Measurements from ENCODE around the gene KRTAP12-2. TPM values are rescaled to one million over a fixed set of nuclear protein-coding genes. Genes with fewer than 3 reads are reported as not detected.
"Not testable (repeated sequence)": the region's sequence is repeated elsewhere in the genome, so short reads cannot be mapped to it uniquely, and the experiment has no call there.

Gene KRTAP12-2
- total RNA-seq, 4 donors from 2014 or later: not detected

DNA sequence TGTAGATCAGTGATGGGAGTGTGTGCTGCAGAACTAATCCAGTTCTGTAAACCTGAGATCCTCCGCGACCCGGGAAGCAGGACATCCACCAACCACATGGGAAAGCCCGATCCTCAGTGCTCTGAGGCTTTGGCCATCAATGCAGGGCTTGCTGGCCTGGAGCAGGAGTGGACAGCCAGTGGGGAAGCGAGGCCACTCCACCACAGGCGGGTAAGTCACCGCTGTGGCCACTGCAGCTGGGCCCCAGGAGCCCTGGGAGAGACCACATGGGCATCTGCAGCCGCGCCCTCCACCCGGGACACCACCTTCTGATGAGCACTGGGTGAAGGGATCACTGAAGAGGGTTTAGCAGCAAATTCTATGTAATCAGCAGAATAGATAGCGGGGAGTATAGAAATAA, 14.4 kb upstream of the KRTAP12-2 start:
- no peak for DNase-seq (ENCODE audit: low spot score)
- TF ChIP-seq, protein P1, sequence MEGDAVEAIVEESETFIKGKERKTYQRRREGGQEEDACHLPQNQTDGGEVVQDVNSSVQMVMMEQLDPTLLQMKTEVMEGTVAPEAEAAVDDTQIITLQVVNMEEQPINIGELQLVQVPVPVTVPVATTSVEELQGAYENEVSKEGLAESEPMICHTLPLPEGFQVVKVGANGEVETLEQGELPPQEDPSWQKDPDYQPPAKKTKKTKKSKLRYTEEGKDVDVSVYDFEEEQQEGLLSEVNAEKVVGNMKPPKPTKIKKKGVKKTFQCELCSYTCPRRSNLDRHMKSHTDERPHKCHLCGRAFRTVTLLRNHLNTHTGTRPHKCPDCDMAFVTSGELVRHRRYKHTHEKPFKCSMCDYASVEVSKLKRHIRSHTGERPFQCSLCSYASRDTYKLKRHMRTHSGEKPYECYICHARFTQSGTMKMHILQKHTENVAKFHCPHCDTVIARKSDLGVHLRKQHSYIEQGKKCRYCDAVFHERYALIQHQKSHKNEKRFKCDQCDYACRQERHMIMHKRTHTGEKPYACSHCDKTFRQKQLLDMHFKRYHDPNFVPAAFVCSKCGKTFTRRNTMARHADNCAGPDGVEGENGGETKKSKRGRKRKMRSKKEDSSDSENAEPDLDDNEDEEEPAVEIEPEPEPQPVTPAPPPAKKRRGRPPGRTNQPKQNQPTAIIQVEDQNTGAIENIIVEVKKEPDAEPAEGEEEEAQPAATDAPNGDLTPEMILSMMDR (IDR thresholded peaks at IDR 0.05): no peak
- no peak for ATAC-seq (ENCODE audit: low FRiP score)

DNA sequence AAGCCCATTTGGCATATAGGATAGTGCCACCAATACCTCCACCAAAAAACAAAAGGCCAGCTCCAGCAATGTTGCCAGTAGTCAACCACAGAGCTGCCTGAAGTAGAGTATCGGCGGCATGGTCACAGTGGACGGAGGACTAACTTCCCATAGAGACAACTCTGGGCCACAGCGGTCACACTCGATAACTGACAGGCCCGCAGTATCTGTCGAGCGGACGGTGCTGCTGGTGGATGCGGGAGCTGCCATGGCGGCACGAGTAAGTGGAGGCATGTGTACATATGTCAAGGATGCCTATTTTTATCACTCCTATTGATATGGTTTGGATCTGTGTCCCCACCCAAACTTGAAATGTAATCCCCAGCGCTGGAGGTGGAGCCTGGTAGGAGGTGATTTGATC, 11.2 kb upstream of the KRTAP12-2 start:
- DNase-seq (ENCODE audit: low spot score) (no peak), ATAC-seq (ENCODE audit: low FRiP score) (no peak)
- TF ChIP-seq, protein P1 (IDR thresholded peaks at IDR 0.05): no peak

DNA sequence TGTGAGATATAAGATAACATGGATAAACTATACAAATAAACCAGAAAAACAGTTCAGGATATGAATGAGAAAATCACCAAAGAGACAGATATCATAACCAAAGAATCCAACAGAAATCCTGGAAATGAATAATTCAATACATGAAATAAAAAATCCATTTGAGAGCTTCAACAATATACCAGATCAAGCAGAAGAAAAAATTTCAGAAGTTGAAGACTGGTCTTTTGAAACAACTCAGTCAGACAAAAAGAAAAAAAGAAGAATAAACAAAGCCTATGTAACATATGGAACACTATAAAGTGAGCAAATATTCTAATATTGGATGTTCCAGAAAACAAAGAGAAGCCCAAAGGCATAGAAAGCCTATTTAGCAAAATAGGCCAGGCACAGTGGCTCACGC, 5.2 kb upstream of the KRTAP12-2 start:
- no peak for ATAC-seq (ENCODE audit: low FRiP score)
- DNase-seq (ENCODE audit: low spot score): no peak
- TF ChIP-seq, protein P1 (IDR thresholded peaks at IDR 0.05): no peak

DNA sequence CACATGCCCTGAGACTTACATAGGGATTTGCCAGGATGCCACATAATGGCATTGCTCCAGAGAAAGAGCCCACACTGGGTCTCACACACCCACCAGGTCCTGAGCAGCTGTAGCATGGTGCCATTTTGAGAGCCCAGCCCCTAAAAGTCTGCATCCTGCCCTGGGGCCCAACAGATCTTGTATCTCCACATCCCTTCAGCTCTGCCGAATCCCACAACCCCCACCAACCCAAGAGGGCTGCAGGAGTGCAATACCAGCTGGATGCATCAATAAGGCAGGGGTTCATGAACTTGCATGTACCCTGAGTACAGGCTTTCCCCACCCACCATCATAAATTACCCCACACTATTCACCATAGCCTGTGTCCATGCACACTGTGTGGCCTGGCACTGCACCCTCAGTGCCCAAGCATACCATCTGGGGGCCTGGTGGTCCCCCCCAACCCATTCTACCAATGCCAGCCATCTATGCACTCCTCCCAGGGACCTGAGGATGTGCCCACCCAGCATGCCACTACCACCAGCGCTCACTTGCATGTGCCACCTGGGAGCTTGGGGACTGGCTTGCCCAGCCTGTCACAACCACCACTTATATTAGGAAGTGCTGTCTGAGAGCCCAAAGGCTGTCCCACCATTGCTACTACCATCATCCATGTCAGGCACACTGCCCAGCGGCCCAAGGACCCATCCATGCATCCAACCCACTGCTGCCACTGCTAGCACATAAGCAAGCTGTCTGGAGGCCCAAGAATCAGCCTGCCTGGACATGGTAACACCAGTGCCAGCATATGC, 4.1 kb upstream of the KRTAP12-2 start:
- ATAC-seq (ENCODE audit: low FRiP score): no peak
- TF ChIP-seq, protein P1 (IDR thresholded peaks at IDR 0.05): no peak
- no peak for DNase-seq (ENCODE audit: low spot score)

DNA sequence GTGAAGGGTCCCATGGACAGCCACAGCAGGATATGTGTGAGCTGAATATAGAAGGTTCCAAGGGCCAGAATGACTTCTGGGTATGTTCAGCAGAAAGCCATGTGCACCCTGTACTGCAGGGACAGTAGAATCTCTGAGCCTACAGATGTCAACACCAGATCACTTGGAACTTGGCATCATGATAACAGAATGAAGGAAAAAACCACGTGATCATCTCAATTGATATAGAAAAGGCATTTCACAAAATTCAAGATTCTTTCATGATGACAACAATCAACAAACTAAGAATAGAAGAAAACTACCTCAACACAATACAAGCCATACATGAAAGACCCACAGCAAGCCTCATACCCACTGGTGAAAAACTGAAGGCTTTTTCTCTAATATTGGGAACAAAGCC, 885 bp upstream of the KRTAP12-2 start:
- ATAC-seq (ENCODE audit: low FRiP score) (no peak), DNase-seq (ENCODE audit: low spot score) (no peak)
- TF ChIP-seq, protein P1 (IDR thresholded peaks at IDR 0.05): no peak

DNA sequence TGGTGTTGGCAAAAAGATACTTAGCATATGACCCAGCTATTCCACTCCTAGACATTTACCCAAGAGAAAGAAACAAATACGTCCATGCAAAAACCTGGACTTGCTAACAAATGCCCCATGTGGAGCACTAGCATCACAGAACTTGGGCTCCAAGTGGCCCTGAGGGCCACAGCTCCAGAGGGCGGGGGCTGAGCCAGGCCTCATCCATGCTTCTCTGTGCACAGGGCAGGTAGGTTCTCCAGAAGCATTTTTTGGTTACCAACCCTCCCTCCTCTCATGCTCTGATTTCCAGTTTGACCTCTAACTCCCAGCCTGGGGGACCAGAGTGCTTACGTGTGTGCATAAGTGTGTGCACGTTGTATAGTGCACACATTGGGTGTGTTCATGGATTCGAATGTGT, 2.0 kb downstream of the KRTAP12-2 start:
- no peak for DNase-seq (ENCODE audit: low spot score)
- TF ChIP-seq, protein P1 (IDR thresholded peaks at IDR 0.05): no peak
- ATAC-seq (ENCODE audit: low FRiP score): no peak

DNA sequence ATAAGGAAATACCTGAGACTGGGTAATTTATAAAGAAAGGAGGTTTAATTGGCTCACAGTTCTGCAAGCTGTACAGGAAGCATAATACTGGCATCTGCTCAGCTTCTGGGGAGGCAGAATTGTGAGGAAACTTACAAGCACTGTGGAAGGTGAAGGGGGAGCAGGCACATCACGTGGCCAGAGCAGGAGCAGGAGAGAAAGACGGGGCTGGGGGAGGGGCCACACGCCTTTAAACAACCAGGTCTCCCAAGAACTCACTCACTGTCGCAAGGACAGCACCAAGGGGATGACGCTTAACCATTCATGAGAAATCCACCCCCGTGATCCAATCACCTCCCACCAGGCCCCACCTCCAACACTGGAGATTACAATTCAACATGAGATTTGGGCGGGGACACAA, 5.2 kb downstream of the KRTAP12-2 start:
- ATAC-seq (ENCODE audit: low FRiP score); DNase-seq (ENCODE audit: low spot score): not testable (repeated sequence)
